ENCODE data around the gene FUCA2.
"Not testable (repeated sequence)": the region's sequence is repeated elsewhere in the genome, so short reads cannot be mapped to it uniquely, and the experiment has no call there.

Gene FUCA2

GRCh38 chr6:143515766-143516355 lies 4.3 kb upstream of the FUCA2 start:
- no peak for DNase-seq (ENCODE audit: low spot score)
- no peak for TF ChIP-seq CTCF (IDR thresholded peaks at IDR 0.05; ENCODE audit: borderline replicate concordance, control extremely low read depth, extremely low read depth, insufficient read depth, missing control alignments)
- in situ Hi-C loops (cut with MboI; ENCODE audit: low sequenced_read_pairs, unreplicated experiment): no loop called here

- in situ Hi-C loops (cut with MboI; ENCODE audit: low sequenced_read_pairs, unreplicated experiment): no loop called here
- TF ChIP-seq CTCF (IDR thresholded peaks at IDR 0.05; ENCODE audit: borderline replicate concordance, control extremely low read depth, extremely low read depth, insufficient read depth, missing control alignments): no peak
- no peak for DNase-seq (ENCODE audit: low spot score)
Observed at GRCh38 chr6:143515061-143515760, 3.7 kb upstream of the FUCA2 start.

- TF ChIP-seq CTCF (IDR thresholded peaks at IDR 0.05; ENCODE audit: borderline replicate concordance, control extremely low read depth, extremely low read depth, insufficient read depth, missing control alignments): peak; percentile 72
- DNase-seq (ENCODE audit: low spot score): peak; percentile 65
- in situ Hi-C loops (cut with MboI; ENCODE audit: low sequenced_read_pairs, unreplicated experiment): no loop called here
Observed at GRCh38 chr6:143513410-143513809, 1.9 kb upstream of the FUCA2 start.

GRCh38 chr6:143510326-143510725 lies 1.2 kb downstream of the FUCA2 start:
- in situ Hi-C loops (cut with MboI; ENCODE audit: low sequenced_read_pairs, unreplicated experiment); DNase-seq (ENCODE audit: low spot score): not testable (repeated sequence)

GRCh38 chr6:143507358-143508145 lies 4.0 kb downstream of the FUCA2 start:
- TF ChIP-seq CTCF (IDR thresholded peaks at IDR 0.05; ENCODE audit: borderline replicate concordance, control extremely low read depth, extremely low read depth, insufficient read depth, missing control alignments): no peak
- DNase-seq (ENCODE audit: low spot score): peak; percentile 26
- in situ Hi-C loops (cut with MboI; ENCODE audit: low sequenced_read_pairs, unreplicated experiment): no loop called here

- DNase-seq (ENCODE audit: low spot score): no peak
- TF ChIP-seq CTCF (IDR thresholded peaks at IDR 0.05; ENCODE audit: borderline replicate concordance, control extremely low read depth, extremely low read depth, insufficient read depth, missing control alignments): no peak
- in situ Hi-C loops (cut with MboI; ENCODE audit: low sequenced_read_pairs, unreplicated experiment): no loop called here
Observed at GRCh38 chr6:143506620-143507019, 4.9 kb downstream of the FUCA2 start.

GRCh38 chr6:143506199-143506598 lies 5.3 kb downstream of the FUCA2 start:
- TF ChIP-seq CTCF (IDR thresholded peaks at IDR 0.05; ENCODE audit: borderline replicate concordance, control extremely low read depth, extremely low read depth, insufficient read depth, missing control alignments): no peak
- DNase-seq (ENCODE audit: low spot score): no peak
- in situ Hi-C loops (cut with MboI; ENCODE audit: low sequenced_read_pairs, unreplicated experiment): no loop called here
